RPMI8226 (cell line): ENCODE measurements around the gene MORC2.

Experiments
- DNase-seq: peaks from one replicate; pipeline ENCODE4 v3.0.0-alpha.2; 2015

MORC2 gene

GRCh38 chr22:30968015-30968923, at the start of gene MORC2:
Gene MORC2, minus strand, starts transcription at chr22:30968774. Its CDS starts 885 bp downstream, at chr22:30967889.
- DNase-seq: peak; percentile 51

GRCh38 chr22:31005535-31005934, 37.0 kb upstream of the MORC2 start:
- DNase-seq: no peak

- DNase-seq: no peak
Observed at GRCh38 chr22:31001124-31001770, 32.7 kb upstream of the MORC2 start.

DNA sequence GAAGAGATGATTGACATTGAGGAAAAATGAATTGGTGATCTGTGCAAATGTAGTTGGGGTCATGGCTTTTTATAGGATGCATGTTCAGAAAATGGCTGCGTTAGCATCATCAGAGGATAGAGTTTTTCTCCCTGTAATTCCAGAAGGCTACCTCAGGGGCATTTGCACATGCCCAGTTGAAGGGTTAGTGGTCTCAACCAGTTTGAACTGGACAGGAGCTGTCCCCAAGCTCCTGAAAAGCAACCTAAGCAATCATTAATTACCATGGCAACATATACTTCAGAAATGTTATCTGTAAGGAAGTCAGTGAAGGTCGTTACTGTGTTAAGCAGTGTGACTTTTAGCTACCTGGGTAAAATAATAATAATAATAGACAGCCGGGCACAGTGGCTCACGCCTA, 29.8 kb upstream of the MORC2 start:
- no peak for DNase-seq

DNA sequence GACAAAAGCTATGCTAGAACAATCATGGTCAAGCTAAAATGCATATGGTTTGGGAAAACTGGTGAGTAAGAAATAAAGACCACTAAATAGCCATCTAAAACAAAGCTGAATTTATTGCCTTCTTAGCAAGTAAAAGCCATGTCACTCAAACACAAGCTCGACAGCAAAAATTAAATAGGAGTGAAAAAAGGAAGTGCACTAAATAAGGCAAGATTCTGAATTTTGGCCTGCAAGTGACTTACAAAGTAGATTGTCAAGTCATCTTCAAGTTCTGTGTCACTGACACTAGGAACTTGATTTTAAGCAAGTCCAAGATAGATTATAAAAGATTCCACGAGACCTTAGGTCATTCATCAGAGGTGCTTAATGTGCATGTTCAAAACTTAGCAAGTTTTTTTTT, 27.9 kb upstream of the MORC2 start:
- DNase-seq: no peak

DNA sequence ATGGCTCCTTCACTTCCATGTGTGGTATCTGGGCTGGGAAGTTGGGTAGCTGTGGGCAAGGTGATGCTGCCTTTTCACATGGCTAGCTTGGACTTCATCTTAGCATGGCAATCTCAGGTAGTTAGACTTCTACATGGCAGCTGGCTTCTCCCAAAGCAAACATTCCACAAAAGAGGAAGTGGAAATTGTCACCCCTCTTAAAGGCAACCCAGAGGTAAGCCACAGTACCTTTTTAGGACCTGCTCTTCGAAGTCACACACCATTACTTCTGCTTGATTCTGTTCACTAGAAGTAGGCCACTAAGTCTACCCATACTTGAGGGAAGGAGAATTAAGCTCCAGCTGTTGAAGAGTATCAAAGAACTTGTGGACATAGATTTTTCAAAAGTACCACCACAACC, 26.4 kb upstream of the MORC2 start:
- DNase-seq: no peak

DNA sequence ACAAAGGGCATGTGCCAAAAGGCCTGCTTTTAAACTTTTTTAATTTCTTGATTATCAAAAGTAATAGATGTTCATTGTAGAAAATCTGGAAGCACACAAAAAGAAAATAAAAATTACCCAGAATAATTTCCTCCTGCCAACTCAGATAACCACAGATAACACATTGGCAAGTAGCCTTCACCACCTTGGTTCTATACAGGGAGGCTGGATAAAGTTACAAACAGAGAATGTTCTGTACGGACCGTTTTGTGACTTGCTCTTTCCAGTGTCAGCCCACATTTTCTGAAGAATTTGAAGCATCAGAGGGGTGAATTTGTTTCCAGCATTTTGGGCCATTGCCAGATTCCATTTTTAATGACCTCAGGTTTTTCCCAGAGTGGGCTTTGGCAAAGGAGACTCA, 24.0 kb upstream of the MORC2 start:
- no peak for DNase-seq

DNA sequence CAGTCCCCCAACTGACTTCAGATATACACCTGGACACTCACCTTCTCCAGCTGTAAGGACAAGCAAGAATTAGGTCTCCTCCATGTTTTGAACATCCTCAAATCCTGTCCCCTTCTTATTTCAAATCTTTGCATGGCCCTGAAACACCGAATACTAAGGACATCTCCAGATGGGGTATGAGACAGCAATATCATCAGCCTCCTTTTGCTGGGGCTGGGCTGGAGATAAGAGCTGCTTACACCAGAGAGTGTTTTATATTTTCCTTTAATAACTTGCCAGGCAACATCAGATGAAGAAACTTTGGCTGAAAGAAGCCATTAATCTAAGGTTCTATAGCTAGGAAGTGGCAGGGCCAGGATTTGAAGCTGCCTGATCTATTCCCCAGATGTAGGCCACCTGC, 22.1 kb upstream of the MORC2 start:
- DNase-seq: no peak

- no peak for DNase-seq
Observed at GRCh38 chr22:30989474-30989873, 20.9 kb upstream of the MORC2 start.

DNA sequence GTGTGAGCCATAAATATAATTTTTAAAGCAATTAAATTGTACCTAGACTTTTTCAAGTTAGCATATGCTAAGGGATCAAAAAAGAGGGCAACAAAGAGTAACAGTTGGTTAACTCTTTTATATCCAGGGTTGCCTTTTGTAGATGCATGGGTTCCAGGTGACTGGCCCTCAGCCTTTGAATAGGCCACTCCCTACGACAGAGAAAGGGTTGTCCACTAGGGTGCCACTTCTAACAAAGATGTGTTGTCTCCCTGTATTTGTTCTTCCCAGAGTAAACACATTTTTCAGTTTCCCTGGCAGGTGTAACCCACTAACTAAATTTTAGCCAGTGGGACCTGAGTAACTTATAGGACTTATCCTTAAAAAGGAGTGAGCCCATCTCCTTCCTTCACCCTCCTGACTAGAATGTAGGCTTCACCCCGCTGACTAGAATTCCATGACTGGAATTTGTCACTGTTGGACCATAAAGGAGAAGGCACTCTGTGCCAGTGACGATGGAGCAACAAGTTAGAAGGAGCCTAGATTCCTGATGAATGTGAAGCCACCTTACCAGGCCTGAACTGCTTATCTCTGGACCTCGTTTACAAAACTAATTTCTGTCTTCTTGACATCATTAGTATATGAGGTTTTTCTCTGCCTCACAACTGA, 17.1 kb upstream of the MORC2 start:
- DNase-seq: no peak

DNA sequence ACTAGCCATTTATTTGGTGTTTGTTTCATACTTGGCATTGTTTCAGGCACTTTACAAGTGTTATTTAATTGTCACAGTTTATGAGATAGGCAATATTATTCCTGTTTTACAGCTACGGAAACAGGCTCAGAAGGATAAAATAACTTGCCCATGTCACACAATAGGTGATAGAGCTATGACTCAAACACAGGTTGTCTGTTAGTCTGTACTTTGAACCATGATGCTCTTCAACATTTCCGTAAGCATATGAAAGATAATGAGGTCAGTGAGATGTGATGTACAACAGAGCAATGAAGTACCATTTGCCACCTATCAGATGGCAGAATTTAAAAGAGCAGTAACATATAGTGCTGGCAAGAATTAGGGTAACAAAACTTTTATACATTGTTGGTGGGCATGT, 15.7 kb upstream of the MORC2 start:
- no peak for DNase-seq

GRCh38 chr22:30982512-30982911, 13.9 kb upstream of the MORC2 start:
- DNase-seq: no peak

GRCh38 chr22:30979932-30980331, 11.4 kb upstream of the MORC2 start:
- DNase-seq: no peak

- no peak for DNase-seq
Observed at GRCh38 chr22:30978304-30978962, 9.9 kb upstream of the MORC2 start.

- DNase-seq: no peak
Observed at GRCh38 chr22:30970356-30970746, 1.8 kb upstream of the MORC2 start.

- DNase-seq: peak; percentile 58
Observed at GRCh38 chr22:30969532-30970355, 1.2 kb upstream of the MORC2 start.

DNA sequence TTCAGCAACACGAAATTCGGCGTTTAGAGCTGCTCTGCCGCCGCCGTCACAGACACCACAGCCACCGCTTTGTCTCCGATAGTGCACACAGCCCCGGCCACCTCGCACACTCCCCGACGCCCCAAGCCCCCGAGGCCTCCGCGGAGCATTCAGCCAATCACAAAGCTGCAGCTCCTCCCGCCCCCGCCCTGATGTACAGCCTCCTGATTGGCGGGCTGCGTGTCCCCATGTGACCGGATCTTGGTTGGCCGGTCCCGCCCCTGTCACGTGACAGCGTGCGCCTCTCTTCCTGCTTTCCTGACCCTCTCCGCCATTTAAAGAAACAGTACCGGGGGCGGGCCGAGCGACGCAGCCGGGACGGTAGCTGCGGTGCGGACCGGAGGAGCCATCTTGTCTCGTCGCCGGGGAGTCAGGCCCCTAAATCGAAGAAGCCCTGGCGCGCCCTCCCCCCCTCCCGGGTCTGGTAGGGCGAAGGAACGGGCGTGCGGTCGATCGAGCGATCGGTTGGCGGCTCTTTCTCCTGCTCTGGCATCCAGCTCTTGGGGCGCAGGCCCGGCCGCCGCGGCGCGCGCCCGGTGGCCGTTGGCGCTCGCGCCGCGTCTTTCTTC, 454 bp upstream of the MORC2 start, which contains the start of gene TUG1:
Gene TUG1, plus strand, starts transcription at position 342 of the 608 bp plus-strand sequence.
- peak; percentile 98 for DNase-seq

GRCh38 chr22:30964858-30965257, 3.7 kb downstream of the MORC2 start:
- no peak for DNase-seq

GRCh38 chr22:30955153-30955552, 13.4 kb downstream of the MORC2 start:
- DNase-seq: no peak

GRCh38 chr22:30953206-30953605, 15.4 kb downstream of the MORC2 start:
- no peak for DNase-seq

DNA sequence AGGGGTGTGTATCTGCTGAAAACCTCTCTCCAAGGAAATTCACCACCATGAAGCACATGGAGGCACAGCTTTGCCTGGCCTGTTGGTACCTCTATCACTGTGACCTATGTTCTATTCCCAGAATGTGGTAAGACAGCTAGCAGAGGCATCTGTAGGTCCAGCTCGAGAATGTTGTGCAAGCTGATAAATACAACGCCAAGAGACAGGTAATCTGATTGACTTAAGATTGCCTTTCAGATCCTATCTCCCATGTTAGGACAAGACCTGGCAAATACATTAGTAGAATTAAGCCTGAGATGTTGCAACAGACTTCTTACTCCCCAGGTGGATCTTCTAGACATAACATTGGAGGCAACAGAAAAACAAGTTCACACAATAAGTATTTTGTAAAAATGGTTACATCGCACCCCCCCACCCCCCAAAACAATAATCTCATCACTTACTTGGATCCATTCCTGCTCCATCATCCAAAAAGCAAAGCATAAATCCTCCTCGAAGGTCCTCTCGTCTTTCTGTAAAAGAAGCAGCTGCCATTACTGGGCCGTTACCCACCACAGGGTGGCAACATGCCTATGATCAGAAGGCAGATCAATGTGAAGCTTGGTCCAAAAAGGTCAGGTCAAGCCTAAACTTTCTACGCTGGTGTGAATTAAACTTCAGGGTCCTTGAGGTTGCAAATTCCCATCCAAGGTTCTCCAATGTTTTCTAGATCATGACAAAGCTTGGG, 18.5 kb downstream of the MORC2 start:
- DNase-seq: no peak
